GM21423 (cell line): ENCODE results near the gene RNU6-9.

Experiments
- ATAC-seq: cut with Tn5 transposase; IDR thresholded peaks from one replicate; pipeline ENCODE4 v1.9.1; 2021; ENCODE audit warnings: mild to moderate bottlenecking, moderate library complexity; ENCODE audit not compliant: unreplicated experiment

The RNU6-9 gene

GRCh38 chr19:916645-917322 is 23.5 kb downstream of the RNU6-9 start:
- no peak for ATAC-seq

DNA sequence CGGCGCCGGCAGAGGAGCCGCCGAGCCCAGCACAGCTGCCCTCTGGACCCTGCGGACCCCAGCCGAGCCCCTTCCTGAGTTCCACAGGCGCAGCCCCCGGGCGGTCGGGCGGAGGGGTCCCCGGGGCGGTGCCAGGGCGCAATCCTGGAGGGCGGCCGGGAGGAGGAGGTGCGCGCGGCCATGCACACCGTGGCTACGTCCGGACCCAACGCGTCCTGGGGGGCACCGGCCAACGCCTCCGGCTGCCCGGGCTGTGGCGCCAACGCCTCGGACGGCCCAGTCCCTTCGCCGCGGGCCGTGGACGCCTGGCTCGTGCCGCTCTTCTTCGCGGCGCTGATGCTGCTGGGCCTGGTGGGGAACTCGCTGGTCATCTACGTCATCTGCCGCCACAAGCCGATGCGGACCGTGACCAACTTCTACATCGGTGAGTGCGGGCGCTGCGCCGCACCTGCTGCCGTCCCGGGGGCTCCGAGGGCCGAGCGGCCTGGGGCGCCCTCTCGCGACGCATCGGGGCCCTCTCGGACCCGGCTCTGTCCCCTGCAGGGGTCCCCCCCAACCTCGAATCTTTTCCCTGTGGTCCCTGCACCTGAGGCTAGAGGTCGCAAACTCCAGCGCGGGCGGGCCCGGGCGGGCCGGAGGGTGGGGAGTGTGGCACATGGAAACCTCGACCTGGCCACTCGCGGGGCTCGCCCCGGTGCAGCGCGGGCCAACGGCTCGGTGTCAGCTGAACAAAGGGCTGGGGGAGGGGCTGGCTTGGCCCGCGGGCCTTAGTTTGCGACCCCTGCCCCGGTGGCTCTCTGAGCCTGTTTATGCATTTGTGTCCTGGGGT is 24.3 kb downstream of the RNU6-9 start, which contains the start of gene KISS1R:
Gene KISS1R, plus strand, starts transcription at position 11 of the 829 bp plus-strand sequence. Its CDS starts 170 bp downstream, at position 181.
- no peak for ATAC-seq

DNA sequence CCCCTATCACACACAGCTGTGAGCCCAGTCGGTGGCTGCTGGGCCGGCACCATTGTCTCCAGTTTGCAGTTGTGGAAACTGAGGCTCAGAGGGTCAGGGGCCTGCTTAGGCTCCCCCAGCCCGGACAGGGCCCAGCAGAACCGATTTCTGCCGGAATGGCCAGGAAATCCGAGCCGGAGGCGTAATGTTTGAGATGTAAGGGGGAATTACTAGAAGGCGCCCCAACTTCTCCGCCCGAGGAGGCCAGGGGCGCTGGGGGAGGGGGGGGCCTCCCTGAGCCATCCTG is 24.8 kb downstream of the RNU6-9 start:
- no peak for ATAC-seq

DNA sequence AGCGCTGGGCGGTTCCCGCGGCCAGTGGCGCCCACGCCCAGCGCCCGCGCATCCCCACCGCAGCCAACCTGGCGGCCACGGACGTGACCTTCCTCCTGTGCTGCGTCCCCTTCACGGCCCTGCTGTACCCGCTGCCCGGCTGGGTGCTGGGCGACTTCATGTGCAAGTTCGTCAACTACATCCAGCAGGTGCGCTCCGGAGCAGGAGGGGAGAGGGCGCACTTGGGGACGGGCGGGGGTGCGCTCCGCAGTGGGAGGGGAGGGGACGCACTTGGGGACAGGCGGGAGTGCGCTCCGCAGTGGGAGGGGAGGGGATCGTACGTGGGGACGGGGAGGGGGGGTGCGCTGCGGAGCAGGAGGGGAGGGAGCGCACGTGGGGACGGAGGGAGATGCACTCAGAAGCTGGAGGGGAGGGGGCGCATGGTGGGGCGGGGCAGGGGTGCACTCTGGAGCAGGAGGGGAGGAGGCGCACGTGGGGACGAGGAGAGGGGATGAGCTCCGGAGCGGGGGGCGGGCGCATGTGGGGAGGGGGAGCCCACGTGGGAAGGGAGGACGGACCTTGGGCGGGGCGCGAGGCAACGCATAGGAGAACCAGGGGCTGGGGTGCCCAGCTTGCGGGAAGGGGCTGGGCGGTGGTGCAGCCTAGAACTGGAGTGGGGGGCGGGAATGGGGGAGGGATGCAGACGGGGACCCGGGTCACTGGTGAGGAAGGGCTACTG is 25.4 kb downstream of the RNU6-9 start:
- no peak for ATAC-seq

- no peak for ATAC-seq
Observed at GRCh38 chr19:919199-920050, 26.1 kb downstream of the RNU6-9 start.

- ATAC-seq: no peak
Observed at GRCh38 chr19:920051-920864, 27.0 kb downstream of the RNU6-9 start.

DNA sequence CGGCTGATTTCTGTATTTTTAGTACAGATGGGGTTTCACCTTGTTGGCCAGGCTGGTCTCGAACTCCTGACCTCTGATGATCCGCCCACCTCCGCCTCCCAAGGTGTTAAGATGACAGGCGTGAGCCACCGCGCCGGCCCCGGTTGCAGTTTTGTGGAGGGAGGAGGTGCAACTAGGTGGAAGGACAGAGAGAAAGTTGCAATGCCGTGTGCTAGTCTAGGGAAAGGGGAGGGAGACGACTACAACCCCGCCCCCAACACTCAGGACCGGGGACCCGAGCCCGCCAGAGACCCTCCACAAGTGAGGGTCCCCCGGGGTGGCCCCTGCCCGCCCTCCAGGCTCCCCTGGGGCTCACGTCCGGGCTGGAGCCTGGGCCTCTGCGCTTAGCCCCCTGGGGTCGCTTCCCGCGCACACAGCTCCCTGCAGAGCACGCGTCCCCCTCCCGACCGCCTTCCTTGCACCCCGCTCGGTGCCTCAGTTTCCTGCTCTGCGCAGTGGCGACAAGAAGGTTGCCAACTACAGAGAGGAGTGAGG is 31.3 kb downstream of the RNU6-9 start:
- ATAC-seq: no peak

DNA sequence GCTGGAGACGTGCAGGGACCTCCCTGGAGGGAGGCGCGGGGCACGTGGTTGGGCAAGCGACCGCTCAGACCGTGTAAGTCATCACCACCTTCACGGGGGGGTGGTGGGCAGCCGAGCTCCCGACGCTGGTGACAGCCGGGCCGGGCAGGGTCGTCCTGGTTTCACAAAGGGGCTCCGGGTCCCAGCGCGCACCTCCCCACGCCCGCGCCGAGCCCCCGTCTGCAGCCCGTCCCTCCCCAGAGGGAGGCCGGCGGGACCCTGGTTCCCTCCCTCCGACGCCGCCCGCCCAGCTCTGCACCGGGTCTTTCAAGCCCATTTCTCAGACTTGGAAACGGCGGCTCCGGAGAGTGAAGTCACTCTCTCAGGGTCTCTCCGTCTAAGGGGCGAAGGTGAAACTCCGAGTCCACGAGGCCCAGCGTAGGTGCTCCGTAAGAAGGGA is 31.8 kb downstream of the RNU6-9 start:
- ATAC-seq: peak; percentile 31

- peak; percentile 58 for ATAC-seq
Observed at GRCh38 chr19:925526-926322, 32.4 kb downstream of the RNU6-9 start, which contains the start of gene ARID3A. TSS of gene ARID3A (plus strand) at chr19:926035. CDS start at chr19:929529, 3,494 bp downstream.

GRCh38 chr19:926323-926588 is 33.0 kb downstream of the RNU6-9 start:
- no peak for ATAC-seq

DNA sequence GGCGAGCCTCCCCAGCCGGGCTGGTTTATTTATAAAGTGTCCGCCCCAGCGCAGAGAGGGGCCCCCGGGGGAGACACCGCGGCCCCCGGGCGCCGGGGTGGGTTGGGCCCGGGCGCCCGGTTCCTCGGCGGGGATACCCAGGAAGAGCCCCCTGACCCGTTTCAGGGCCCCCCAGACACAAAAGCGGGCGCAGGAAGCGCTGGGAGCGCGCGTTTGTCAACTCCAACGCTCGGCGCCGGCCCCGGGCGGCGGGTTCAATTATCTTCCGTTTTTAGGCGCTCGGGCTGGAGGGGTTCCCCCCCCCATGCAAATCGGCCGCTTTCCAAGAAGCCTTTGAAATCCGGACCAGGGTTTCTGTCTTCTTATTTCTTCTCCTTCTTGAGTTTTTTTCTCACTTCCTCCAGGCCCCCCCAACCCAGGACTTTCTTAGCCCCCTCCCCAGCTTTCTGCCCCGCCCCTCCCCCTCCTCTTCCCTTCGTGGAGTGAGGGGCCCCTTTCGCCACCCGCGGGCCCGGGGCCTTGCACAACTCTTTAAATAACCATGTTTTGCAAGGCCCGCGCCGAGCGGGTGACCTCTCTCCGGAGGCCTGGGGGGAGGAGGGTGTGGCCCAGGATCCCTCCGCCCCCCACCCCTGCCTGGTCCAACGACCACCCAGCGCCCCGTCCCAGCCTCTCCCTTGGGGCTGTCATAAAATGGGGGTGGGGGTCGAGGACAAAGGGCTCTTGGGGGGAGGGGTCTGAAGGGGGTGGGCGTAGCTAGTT is 33.5 kb downstream of the RNU6-9 start:
- ATAC-seq: no peak

DNA sequence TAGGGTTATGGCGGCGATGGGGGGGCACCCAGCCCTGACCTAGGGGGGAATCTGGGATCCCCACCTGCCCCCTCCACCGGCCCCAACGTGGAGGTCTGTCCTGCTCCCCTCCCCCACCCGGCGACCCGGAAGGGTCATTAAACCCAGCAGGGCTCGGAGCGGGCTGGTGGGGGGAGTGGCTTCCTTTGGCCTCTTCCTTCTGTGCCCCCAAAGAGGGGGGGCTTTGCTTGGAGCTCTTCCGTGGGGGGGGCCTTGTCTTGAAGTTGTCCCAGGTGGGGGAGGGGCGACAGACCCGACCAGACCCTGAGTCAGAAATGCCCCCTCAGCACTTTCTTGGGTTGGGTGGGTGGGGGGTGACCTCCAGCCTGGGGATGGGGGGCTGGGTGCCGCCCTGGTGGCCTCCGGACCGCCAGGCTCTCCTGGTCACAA is 34.1 kb downstream of the RNU6-9 start:
- ATAC-seq: no peak

GRCh38 chr19:927780-928401 is 34.6 kb downstream of the RNU6-9 start:
- no peak for ATAC-seq

GRCh38 chr19:928471-929202 is 35.4 kb downstream of the RNU6-9 start:
- no peak for ATAC-seq

- ATAC-seq: no peak
Observed at GRCh38 chr19:929203-929890, 36.1 kb downstream of the RNU6-9 start.

DNA sequence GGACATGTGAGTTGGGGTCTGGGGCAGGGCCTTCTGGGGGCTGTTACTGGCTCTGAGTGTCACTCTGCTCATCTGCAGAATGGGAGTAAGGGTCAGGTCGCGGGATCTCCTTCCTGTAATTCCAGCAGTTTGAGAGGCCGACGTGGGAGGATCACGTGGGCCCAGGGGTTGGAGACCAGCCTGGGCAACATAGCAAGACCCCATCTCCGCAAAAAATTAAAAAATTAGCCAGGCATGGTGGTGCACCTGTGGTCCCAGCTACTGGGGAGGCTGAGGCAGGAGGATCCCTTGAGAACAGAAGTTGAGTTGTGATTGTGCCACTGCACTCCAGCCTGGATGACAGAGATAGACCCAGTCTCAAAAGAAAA is 36.6 kb downstream of the RNU6-9 start:
- no peak for ATAC-seq
